ENCODE measurements around the gene RAB4B. TPM values are rescaled to one million over a fixed set of nuclear protein-coding genes. Genes with fewer than 3 reads are reported as not detected.

The RAB4B gene
- total RNA-seq, 1 donor from 2014 or later = 20.7 TPM

- no peak for DNase-seq (ENCODE audit: low spot score, unreplicated experiment)
- Mint-ChIP-seq H3K27ac (peak overlapping the region; percentile 79), H3K9me3 (ENCODE audit: low read depth) (no peaks in the 10 kb centered on the region), H3K4me3 (ENCODE audit: low read depth) (no peak overlapping the region), H3K36me3 (ENCODE audit: insufficient read depth) (peaks cover 5% of the 10 kb centered on the region), H3K27me3 (no peaks in the 10 kb centered on the region), H3K4me1 (ENCODE audit: low read depth) (no peaks in the 10 kb centered on the region)
- no peak for TF ChIP-seq CTCF (IDR thresholded peaks at IDR 0.05; ENCODE audit: unreplicated experiment)
Observed at GRCh38 chr19:40741527-40742390, 36.3 kb upstream of the RAB4B start.

GRCh38 chr19:40742477-40742876 is 35.6 kb upstream of the RAB4B start:
- Mint-ChIP-seq H3K27ac (no peak overlapping the region), H3K27me3 (no peaks in the 10 kb centered on the region), H3K9me3 (ENCODE audit: low read depth) (no peaks in the 10 kb centered on the region), H3K36me3 (ENCODE audit: insufficient read depth) (peaks cover 4% of the 10 kb centered on the region), H3K4me1 (ENCODE audit: low read depth) (no peaks in the 10 kb centered on the region), H3K4me3 (ENCODE audit: low read depth) (no peak overlapping the region)
- no peak for TF ChIP-seq CTCF (IDR thresholded peaks at IDR 0.05; ENCODE audit: unreplicated experiment)
- no peak for DNase-seq (ENCODE audit: low spot score, unreplicated experiment)

- Mint-ChIP-seq H3K4me1 (ENCODE audit: low read depth) (no peaks in the 10 kb centered on the region), H3K27ac (no peak overlapping the region), H3K27me3 (no peaks in the 10 kb centered on the region), H3K36me3 (ENCODE audit: insufficient read depth) (peaks cover 1% of the 10 kb centered on the region), H3K4me3 (ENCODE audit: low read depth) (no peak overlapping the region), H3K9me3 (ENCODE audit: low read depth) (no peaks in the 10 kb centered on the region)
- DNase-seq (ENCODE audit: low spot score, unreplicated experiment) = no peak
- TF ChIP-seq CTCF (IDR thresholded peaks at IDR 0.05; ENCODE audit: unreplicated experiment) = no peak
Observed at GRCh38 chr19:40742886-40743285, 35.2 kb upstream of the RAB4B start.

GRCh38 chr19:40743926-40744325 is 34.1 kb upstream of the RAB4B start:
- no peak for DNase-seq (ENCODE audit: low spot score, unreplicated experiment)
- Mint-ChIP-seq H3K27ac (no peak overlapping the region), H3K4me3 (ENCODE audit: low read depth) (no peak overlapping the region), H3K9me3 (ENCODE audit: low read depth) (no peaks in the 10 kb centered on the region), H3K4me1 (ENCODE audit: low read depth) (peaks cover 2% of the 10 kb centered on the region), H3K36me3 (ENCODE audit: insufficient read depth) (peaks cover under 1% of the 10 kb centered on the region), H3K27me3 (no peaks in the 10 kb centered on the region)
- TF ChIP-seq CTCF (IDR thresholded peaks at IDR 0.05; ENCODE audit: unreplicated experiment) = no peak

- peaks cover 6% of the 10 kb centered on the region for H3K4me1 Mint-ChIP-seq (ENCODE audit: low read depth)
- no peaks in the 10 kb centered on the region for H3K36me3 Mint-ChIP-seq (ENCODE audit: insufficient read depth)
- H3K9me3 Mint-ChIP-seq (ENCODE audit: low read depth) = no peaks in the 10 kb centered on the region
- no peak overlapping the region for H3K4me3 Mint-ChIP-seq (ENCODE audit: low read depth)
- H3K27me3 Mint-ChIP-seq = no peaks in the 10 kb centered on the region
- peak; percentile 40 for TF ChIP-seq CTCF (IDR thresholded peaks at IDR 0.05; ENCODE audit: unreplicated experiment)
- H3K27ac Mint-ChIP-seq = peak overlapping the region; percentile 77
- DNase-seq (ENCODE audit: low spot score, unreplicated experiment) = no peak
Observed at GRCh38 chr19:40744554-40745401, 33.3 kb upstream of the RAB4B start.

Data from progenitor cell of endocrine pancreas (in vitro differentiated cells).